A549 (cell line): Measurements from ENCODE around the gene DYNC1LI2.

Experiments used
- CEBPB ChIP-seq, 2 experiments: fragments of >200 bp in 1 of 2; sonication (Bioruptor Twin) in 1 of 2; formaldehyde crosslinking in 1 of 2; IDR thresholded peaks; 2 replicates each; pipeline ENCODE4 v1.6.1; 2012 to 2016
- CTCF ChIP-seq: fragments of >200 bp; sonication (Bioruptor Twin); formaldehyde crosslinking; IDR thresholded peaks from 3 replicates; pipeline ENCODE4 v1.5.1; 2016
- EP300 ChIP-seq, 2 experiments: fragments of >200 bp; sonication (Bioruptor Twin); formaldehyde crosslinking; IDR thresholded peaks; 2 replicates in 1 of 2; 3 replicates in 1 of 2; pipeline ENCODE4 v1.6.1; 2016 to 2017
- FOSL2 ChIP-seq, 2 experiments: fragments of 450-650 bp in 1 of 2; fragments of >200 bp in 1 of 2; sonication (Bioruptor Twin) in 1 of 2; formaldehyde crosslinking; IDR thresholded peaks; 2 replicates each; pipeline versions ENCODE4 v1.5.0 to v1.6.1; 2016 to 2020; ENCODE audit warnings: mild to moderate bottlenecking in 1 of 2, moderate library complexity in 1 of 2
- HES2 ChIP-seq: fragments of >200 bp; sonication (Bioruptor Twin); formaldehyde crosslinking; IDR thresholded peaks from 2 replicates; pipeline ENCODE4 v1.6.1; 2016
- JUN ChIP-seq, 2 experiments: fragments of >200 bp; sonication (Bioruptor Twin); formaldehyde crosslinking; IDR thresholded peaks; 2 replicates in 1 of 2; 3 replicates in 1 of 2; pipeline ENCODE4 v1.6.1; 2016 to 2017
- NPAS2 ChIP-seq: fragments of 250-450 bp; sonication (Bioruptor Pico); IDR thresholded peaks from 2 replicates; pipeline ENCODE4 v1.8.0; 2022; ENCODE audit warnings: mild to moderate bottlenecking, moderate library complexity, borderline replicate concordance
- POLR2A ChIP-seq: IDR thresholded peaks from 2 replicates; pipeline ENCODE4 v1.6.1; 2012; ENCODE audit warnings: mild to moderate bottlenecking, low read length
- RFX5 ChIP-seq: fragments of 450-650 bp; IDR thresholded peaks from 2 replicates; pipeline ENCODE4 v1.7.1; 2014; ENCODE audit warnings: antibody characterized with exemption, mild to moderate bottlenecking, moderate library complexity
- RNF2 ChIP-seq: fragments of 200-600 bp; sonication (generic); IDR thresholded peaks from 2 replicates; pipeline ENCODE4 v1.6.1; 2016; ENCODE audit warnings: low read depth, mild to moderate bottlenecking, antibody characterized with exemption, moderate library complexity, borderline replicate concordance
- ZNF302 ChIP-seq: fragments of 250-450 bp; sonication (Bioruptor Pico); IDR thresholded peaks from 2 replicates; pipeline ENCODE4 v1.9.0; 2021; ENCODE audit warnings: inconsistent platforms, mild to moderate bottlenecking, moderate library complexity
- TF ChIP-seq, protein P1 (sequence below): fragments of 450-650 bp; IDR thresholded peaks from 2 replicates; pipeline ENCODE4 v1.6.1; 2014; ENCODE audit warnings: antibody characterized with exemption
- TF ChIP-seq, protein P2 (sequence below): fragments of 150-350 bp; IDR thresholded peaks from 2 replicates; pipeline ENCODE4 v1.6.1; 2014; ENCODE audit warnings: low read depth, mild to moderate bottlenecking, low read length

DNA sequence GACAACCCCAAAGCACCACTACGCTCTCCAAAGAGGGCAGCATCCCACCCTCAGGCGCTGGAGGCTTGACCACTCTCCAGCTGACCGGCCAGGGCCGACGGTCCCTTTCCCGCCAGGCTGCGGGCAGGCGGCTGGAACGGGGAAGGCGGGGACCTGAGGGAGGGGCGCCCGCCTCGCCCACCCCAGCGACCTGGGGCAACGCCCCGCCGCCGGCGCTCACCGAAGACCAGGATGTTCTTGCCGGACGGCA is 431 bp downstream of the DYNC1LI2 start:
- TF ChIP-seq EP300 (IDR thresholded peaks at IDR 0.05) = no peak
- no peak for TF ChIP-seq RNF2
- TF ChIP-seq ZNF302 (CRISPR knock-in tag) = no peak
- no peak for TF ChIP-seq HES2
- TF ChIP-seq FOSL2 (IDR thresholded peaks at IDR 0.05) = no peak
- TF ChIP-seq FOSL2 (CRISPR knock-in tag; IDR thresholded peaks at IDR 0.05) = no peak
- TF ChIP-seq, protein P1, sequence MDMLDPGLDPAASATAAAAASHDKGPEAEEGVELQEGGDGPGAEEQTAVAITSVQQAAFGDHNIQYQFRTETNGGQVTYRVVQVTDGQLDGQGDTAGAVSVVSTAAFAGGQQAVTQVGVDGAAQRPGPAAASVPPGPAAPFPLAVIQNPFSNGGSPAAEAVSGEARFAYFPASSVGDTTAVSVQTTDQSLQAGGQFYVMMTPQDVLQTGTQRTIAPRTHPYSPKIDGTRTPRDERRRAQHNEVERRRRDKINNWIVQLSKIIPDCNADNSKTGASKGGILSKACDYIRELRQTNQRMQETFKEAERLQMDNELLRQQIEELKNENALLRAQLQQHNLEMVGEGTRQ = no peak
- no peak for TF ChIP-seq CTCF
- no peak for TF ChIP-seq POLR2A
- TF ChIP-seq, protein P2, sequence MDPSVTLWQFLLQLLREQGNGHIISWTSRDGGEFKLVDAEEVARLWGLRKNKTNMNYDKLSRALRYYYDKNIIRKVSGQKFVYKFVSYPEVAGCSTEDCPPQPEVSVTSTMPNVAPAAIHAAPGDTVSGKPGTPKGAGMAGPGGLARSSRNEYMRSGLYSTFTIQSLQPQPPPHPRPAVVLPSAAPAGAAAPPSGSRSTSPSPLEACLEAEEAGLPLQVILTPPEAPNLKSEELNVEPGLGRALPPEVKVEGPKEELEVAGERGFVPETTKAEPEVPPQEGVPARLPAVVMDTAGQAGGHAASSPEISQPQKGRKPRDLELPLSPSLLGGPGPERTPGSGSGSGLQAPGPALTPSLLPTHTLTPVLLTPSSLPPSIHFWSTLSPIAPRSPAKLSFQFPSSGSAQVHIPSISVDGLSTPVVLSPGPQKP = no peak
- TF ChIP-seq JUN (IDR thresholded peaks at IDR 0.05) = no peak
- no peak for TF ChIP-seq NPAS2 (CRISPR knock-in tag)
- TF ChIP-seq CEBPB (IDR thresholded peaks at IDR 0.05) = no peak
- TF ChIP-seq RFX5 = no peak
